Measurements from ENCODE around the gene DENND2A.
A peak's percentile ranks its signal among the peaks of the same experiment; 100 is the strongest.

GRCh38 chr7:140640727-140641523 lies at the start of gene DENND2A:
- no peak for TF ChIP-seq CTCF (IDR thresholded peaks at IDR 0.05)
- no peak for TF ChIP-seq EP300 (IDR thresholded peaks at IDR 0.05)
- TF ChIP-seq POLR2AphosphoS5 (IDR thresholded peaks at IDR 0.05): peak in 1 of 2 donors; percentile 29
- no peak for TF ChIP-seq POLR2A (IDR thresholded peaks at IDR 0.05)
